Pancreas (tissue), 10 donors: ENCODE measurements around the gene ACY1. TPM values are rescaled to one million over a fixed set of nuclear protein-coding genes. Genes with fewer than 3 reads are reported as not detected.

Source experiments
- ATAC-seq, 4 donors: fragments of 200-7000 bp; cut with Tn5 transposase; one replicate each; pipeline versions ENCODE4 v1.8.0 to v1.9.1; 2020; ENCODE audit warnings: mild to moderate bottlenecking in 4 of 4, moderate library complexity in 4 of 4
- DNase-seq, 6 donors: peaks; one replicate each; pipeline ENCODE4 v3.0.0-alpha.2; 2020
- FAIRE-seq: peaks from 2 replicates; lab custom pipeline; 2012; peaks lifted over from hg19 to GRCh38; lab: Jason Lieb, UNC
- H3K27ac ChIP-seq, 4 donors: fragments of 200-600 bp; sonication (generic); 1 replicate in 3 of 4; 2 replicates in 1 of 4; pipeline versions ENCODE4 v1.5.0 to v1.8.0; 2020
- H3K27me3 ChIP-seq, 4 donors: fragments of 200-600 bp; one replicate each; pipeline ENCODE4 v1.8.0; 2021
- H3K36me3 ChIP-seq, 3 donors: fragments of 200-600 bp; sonication (generic) in 1 of 3; one replicate each; pipeline versions ENCODE4 v1.5.0 to v1.8.0; 2020 to 2021
- H3K4me1 ChIP-seq, 3 donors: fragments of 200-600 bp; one replicate each; pipeline ENCODE4 v1.8.0; 2021
- H3K4me3 ChIP-seq, 4 donors: fragments of 200-600 bp; sonication (generic) in 2 of 4; one replicate each; pipeline versions ENCODE4 v1.5.0 to v1.8.0; 2020 to 2021
- H3K9me3 ChIP-seq, 4 donors: fragments of 200-600 bp; one replicate each; pipeline ENCODE4 v1.8.0; 2021
- WGBS, 2 donors: extraction: QIAGEN DNeasy Blood & Tissue Kit; methylation state at CpG; one replicate each; pipeline ENCODE4 v1.1.7; 2013; 5-methylcytosine and 5-hydroxymethylcytosine counted together
- intact Hi-C, 3 donors: fragments of 100-400 bp; cut with DNase I; formaldehyde crosslinking; loops; one replicate each; pipeline versions ENCODE4 v1.11.1 to v1.14.2; 2022
- polyA plus RNA-seq, 2 donors: library from polyadenylated mRNA; stranded (reverse); fragments of 200-250 nt; gene quantifications; one replicate each; pipeline ENCODE4 v1.2.3, GENCODE V29; 2013
- total RNA-seq, 6 donors: library from RNA; stranded (reverse); fragmentation: NEBNext Ultra II Directional in 4 of 6; extraction: Animal tissue kit (Norgen Biotek cat#: 25700) in 4 of 6; gene quantifications; one replicate each; pipeline versions ENCODE4 v1.2.1 to v1.2.4, GENCODE V29; 2021 to 2023
- TF ChIP-seq, protein P1 (sequence below), 4 donors: fragments of 200-600 bp; sonication (generic) in 3 of 4; IDR thresholded peaks; one replicate each; pipeline versions ENCODE4 v1.5.0 to v1.8.0; 2021; ENCODE audit warnings: antibody characterized with exemption in 4 of 4
- donor health status: healthy with polysubstance abuse.
- donor health status: DM: no; HTN: no; CAD: no; lungs with moderate emphysema.
- donor health status: DM: no; HTN: no; CAD: no.
- donor health status: control.
- donor health status: control.
- donor health status: Bipolar disorder and iron deficiency.
- donor health status: DM: yes; HTN: yes; CAD: no.
- donor health status: DM: no; HTN: no; CAD: no.
- donor health status: DM: no; HTN: no; CAD: no.
- donor health status: DM: yes; HTN: yes; CAD: no.

Gene ACY1
- total and polyA plus RNA-seq, 8 donors: 5.7 to 21.5 (median 15.6) TPM

DNA sequence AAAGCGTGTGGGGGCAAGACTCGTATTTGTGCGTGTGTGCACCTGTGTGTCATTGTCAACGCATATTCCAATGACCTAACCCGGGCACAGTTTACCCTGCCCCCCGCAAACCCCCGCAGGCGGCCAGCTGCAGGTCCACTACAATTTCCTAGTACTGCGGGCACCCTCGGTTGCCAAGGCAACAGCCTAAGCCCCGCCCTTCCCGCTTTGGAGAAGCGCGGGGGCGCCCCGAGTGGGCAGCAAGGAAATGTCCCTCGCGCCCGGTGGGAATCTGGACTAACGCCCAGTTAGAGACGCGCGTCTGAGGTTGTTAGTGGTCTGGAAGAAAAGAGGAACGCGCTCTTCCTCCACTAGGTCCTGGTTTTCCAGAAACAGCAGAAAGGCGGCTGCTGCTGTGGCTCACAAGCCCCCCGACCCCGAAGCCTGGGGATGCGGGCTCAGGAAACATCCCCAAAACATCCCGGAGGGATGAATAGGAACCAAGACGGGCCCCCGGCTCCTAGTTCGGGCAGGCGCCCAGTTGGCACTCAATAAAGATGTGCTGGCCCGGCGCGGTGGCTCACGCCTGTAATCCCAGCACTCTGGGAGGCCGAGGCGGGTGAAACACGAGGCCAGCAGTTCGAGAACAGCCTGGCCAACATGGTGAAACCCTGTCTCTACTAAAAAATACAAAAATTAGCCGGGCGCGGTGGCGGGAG is 7.3 kb upstream of the ACY1 start:
- no peaks in the 10 kb centered on the region for H3K9me3 ChIP-seq
- peak overlapping the region in 3 of 4 donors; percentile 42 to 94 (median 73) for H3K27ac ChIP-seq
- H3K4me1 ChIP-seq: peaks cover 11 to 18% (median 13%) of the 10 kb centered on the region in 3 donors
- peak overlapping the region in 2 of 4 donors; percentile 59 to 77 for H3K4me3 ChIP-seq
- H3K27me3 ChIP-seq: no peaks in the 10 kb centered on the region
- H3K36me3 ChIP-seq: no peaks in the 10 kb centered on the region
- intact Hi-C loops: no loop called here
- TF ChIP-seq, protein P1, sequence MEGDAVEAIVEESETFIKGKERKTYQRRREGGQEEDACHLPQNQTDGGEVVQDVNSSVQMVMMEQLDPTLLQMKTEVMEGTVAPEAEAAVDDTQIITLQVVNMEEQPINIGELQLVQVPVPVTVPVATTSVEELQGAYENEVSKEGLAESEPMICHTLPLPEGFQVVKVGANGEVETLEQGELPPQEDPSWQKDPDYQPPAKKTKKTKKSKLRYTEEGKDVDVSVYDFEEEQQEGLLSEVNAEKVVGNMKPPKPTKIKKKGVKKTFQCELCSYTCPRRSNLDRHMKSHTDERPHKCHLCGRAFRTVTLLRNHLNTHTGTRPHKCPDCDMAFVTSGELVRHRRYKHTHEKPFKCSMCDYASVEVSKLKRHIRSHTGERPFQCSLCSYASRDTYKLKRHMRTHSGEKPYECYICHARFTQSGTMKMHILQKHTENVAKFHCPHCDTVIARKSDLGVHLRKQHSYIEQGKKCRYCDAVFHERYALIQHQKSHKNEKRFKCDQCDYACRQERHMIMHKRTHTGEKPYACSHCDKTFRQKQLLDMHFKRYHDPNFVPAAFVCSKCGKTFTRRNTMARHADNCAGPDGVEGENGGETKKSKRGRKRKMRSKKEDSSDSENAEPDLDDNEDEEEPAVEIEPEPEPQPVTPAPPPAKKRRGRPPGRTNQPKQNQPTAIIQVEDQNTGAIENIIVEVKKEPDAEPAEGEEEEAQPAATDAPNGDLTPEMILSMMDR (IDR thresholded peaks at IDR 0.05): no peak
- DNase-seq (peak; percentile 63 to 88 (median 76)), FAIRE-seq (no peak), ATAC-seq (peak in 2 of 4 donors; percentile 8 to 18)
- WGBS, 2 donors: 35 to 37% methylated on average over 46 of the region's 46 CpGs

DNA sequence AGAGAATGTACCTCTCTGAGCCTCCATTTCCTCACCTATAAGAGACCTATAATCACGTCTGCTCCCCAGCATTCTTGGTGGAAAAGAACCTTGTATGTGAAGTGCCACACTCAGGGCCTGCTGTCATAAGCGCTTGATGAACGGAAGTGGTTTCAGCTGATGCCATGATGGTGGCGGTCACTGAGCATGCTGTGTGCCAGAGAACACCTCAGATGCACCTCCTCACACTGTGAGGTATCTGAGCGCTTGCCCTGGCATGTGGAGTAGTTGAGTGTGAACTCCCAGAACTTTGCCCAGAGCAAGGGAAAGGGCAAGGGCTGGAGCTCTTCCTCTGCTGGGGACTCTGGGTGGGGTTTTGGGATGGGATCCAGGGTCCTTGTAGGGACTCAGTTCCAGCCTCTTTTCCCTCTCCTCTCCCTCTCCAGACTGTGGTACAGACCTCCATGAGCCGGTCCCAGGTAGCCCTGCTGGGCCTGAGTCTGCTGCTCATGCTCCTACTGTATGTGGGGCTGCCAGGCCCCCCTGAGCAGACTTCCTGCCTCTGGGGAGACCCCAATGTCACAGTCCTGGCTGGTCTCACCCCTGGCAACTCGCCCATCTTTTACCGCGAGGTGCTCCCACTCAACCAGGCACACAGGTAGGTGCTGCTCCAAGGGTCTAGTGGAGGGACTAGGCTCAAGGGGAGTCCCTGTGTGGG is 5.7 kb upstream of the ACY1 start:
- intact Hi-C loops: no loop called here
- Histone ChIP-seq H3K4me3 (no peak overlapping the region), H3K9me3 (no peaks in the 10 kb centered on the region), H3K27me3 (no peaks in the 10 kb centered on the region), H3K36me3 (no peaks in the 10 kb centered on the region), H3K27ac (no peak overlapping the region), H3K4me1 (peaks cover 14 to 23% (median 16%) of the 10 kb centered on the region in 3 donors)
- TF ChIP-seq, protein P1 (IDR thresholded peaks at IDR 0.05): no peak
- 79 to 83% methylated on average over 8 to 9 of the region's 9 CpGs for WGBS, 2 donors
- DNase-seq (peak in 1 of 6 donors; percentile 72), FAIRE-seq (no peak), ATAC-seq (no peak)

DNA sequence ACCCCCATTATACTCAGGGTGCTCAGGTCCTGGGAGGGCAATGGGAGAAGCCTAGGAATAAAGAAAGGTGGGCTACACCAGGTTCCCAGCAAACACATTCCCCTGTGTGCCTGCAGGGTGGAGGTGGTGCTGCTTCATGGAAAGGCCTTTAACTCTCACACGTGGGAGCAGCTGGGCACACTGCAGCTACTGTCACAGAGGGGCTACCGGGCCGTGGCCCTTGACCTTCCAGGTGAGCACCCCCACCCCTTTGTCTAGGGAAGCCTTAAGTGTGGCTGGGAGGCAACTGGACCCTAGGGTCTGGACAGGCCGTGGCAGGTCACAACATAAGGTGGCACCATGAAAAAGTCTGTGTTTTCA is 5.2 kb upstream of the ACY1 start:
- FAIRE-seq (no peak), ATAC-seq (no peak), DNase-seq (no peak)
- TF ChIP-seq, protein P1 (IDR thresholded peaks at IDR 0.05): no peak
- Histone ChIP-seq H3K27me3 (no peaks in the 10 kb centered on the region), H3K4me1 (peaks cover 14 to 23% (median 16%) of the 10 kb centered on the region in 3 donors), H3K9me3 (no peaks in the 10 kb centered on the region), H3K36me3 (no peaks in the 10 kb centered on the region), H3K27ac (no peak overlapping the region), H3K4me3 (no peak overlapping the region)
- intact Hi-C loops: no loop called here
- 72 to 77% methylated on average over 4 of the region's 4 CpGs for WGBS, 2 donors

DNA sequence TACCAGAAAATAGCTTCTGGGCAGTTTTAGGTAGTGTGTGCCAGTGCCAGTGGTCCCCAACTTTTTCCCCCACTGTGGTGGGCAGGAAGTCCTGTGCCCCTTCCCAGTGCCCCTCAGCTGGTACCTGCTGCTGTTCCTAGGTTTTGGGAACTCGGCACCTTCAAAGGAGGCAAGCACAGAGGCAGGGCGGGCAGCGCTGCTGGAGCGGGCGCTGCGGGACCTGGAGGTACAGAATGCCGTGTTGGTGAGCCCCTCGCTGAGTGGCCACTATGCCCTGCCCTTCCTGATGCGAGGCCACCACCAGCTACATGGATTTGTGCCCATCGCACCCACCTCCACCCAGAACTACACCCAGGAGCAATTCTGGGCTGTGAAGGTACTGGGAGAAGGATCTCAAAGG is 3.1 kb upstream of the ACY1 start:
- no peak for FAIRE-seq
- H3K27me3 ChIP-seq: no peaks in the 10 kb centered on the region
- no peak overlapping the region for H3K27ac ChIP-seq
- no peak for ATAC-seq
- 95 to 96% methylated on average over 10 of the region's 10 CpGs for WGBS, 2 donors
- intact Hi-C loops: no loop called here
- DNase-seq: peak in 1 of 6 donors; percentile 52
- H3K4me3 ChIP-seq: no peak overlapping the region
- no peaks in the 10 kb centered on the region for H3K36me3 ChIP-seq
- H3K9me3 ChIP-seq: no peaks in the 10 kb centered on the region
- H3K4me1 ChIP-seq: peaks cover 5 to 16% (median 13%) of the 10 kb centered on the region in 3 donors
- TF ChIP-seq, protein P1 (IDR thresholded peaks at IDR 0.05): no peak
